SK-N-MC (cell line): Measurements from ENCODE around the gene MEGF9.

ENCODE experiments used
- EZH2 ChIP-seq: fragments of 200-600 bp; sonication (generic); IDR thresholded peaks from one replicate; pipeline ENCODE4 v1.6.1; 2017; ENCODE audit warnings: antibody characterized with exemption
- FOXP2 ChIP-seq: optimal IDR thresholded peaks from 2 replicates; pipeline ENCODE3; 2011; ENCODE audit warnings: mild to moderate bottlenecking, moderate library complexity; ENCODE audit not compliant: insufficient read depth; ENCODE audit errors: extremely low read length, control extremely low read depth
- POLR2AphosphoS5 ChIP-seq: IDR thresholded peaks from 2 replicates; pipeline ENCODE4 v1.6.1; 2012; ENCODE audit warnings: mild to moderate bottlenecking, low read depth, low read length, borderline replicate concordance

DNA sequence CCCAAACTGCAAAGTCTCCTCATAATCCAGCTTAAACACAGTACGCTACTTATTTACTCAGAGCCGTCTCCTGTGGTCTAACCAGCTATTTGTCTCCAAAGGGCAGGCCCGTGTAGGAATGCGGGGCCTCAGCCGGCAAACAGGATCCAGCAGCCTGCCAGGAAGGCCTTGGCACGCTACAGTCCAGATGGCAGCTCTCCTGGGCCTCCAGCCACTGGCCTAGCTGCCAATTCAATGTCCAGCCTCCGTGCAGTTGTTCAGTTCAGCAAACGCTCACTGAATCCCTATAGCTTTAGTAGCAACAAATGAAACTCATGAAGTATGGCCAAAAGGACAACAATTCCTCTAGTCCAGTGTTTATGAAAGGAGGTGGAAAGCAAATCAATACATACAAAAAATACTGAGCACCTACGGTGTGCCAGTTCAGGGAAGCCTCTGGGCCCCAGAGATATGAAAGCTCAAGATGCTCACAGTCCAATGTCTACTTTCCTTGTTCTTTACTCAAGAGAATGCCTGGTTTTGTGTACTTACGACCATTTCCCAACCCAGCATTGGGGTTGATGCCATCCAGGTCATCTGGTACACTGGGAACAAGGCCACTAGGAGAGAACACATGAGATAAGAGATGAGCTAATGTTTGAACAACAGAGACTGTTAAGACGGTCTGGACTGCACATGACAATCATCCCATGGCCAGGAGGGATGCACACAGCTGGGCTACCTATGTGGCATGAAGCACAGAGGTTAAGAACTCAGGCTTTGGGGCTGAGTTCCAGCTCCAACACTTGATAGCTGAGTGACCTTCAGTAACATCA, 142.6 kb downstream of the MEGF9 start:
- no peak for TF ChIP-seq EZH2
- no peak for TF ChIP-seq POLR2AphosphoS5
- no peak for TF ChIP-seq FOXP2
